Activated CD8-positive, alpha-beta T cell treated with anti-CD3 and anti-CD28 coated beads for 36 hours (primary cell): Measurements from ENCODE around the gene ZBTB21. TPM values are rescaled to one million over a fixed set of nuclear protein-coding genes. Genes with fewer than 3 reads are reported as not detected.

Experiments used
- ATAC-seq: fragments of 200-7000 bp; cut with Tn5 transposase; one replicate; pipeline ENCODE4 v1.10.0; 2021; ENCODE audit warnings: mild to moderate bottlenecking, moderate library complexity
- CTCF ChIA-PET: fragments of 350-600 bp; sonication (Branson Sonifier 250); formaldehyde crosslinking; loops from one replicate; lab custom pipeline; 2021; ENCODE audit warnings: antibody characterized with exemption; lab: Charles Lee
- POLR2A ChIA-PET: fragments of 350-600 bp; sonication (Branson Sonifier 250); formaldehyde crosslinking; loops from one replicate; lab custom pipeline; 2021; ENCODE audit warnings: antibody characterized with exemption; lab: Charles Lee
- DNase-seq: peaks from one replicate; pipeline ENCODE4 v3.0.0-alpha.2; 2020
- H3K27ac Mint-ChIP-seq: one replicate; pipeline ENCODE4 v1.8.0; 2021; ENCODE audit warnings: mild to moderate bottlenecking, mixed read lengths
- H3K27me3 Mint-ChIP-seq: one replicate; pipeline ENCODE4 v1.8.0; 2021; ENCODE audit warnings: mixed read lengths
- H3K36me3 Mint-ChIP-seq: one replicate; pipeline ENCODE4 v1.8.0; 2021; ENCODE audit warnings: low read depth, mixed read lengths
- H3K4me1 Mint-ChIP-seq: one replicate; pipeline ENCODE4 v1.8.0; 2021; ENCODE audit warnings: low read depth, mixed read lengths
- H3K4me3 Mint-ChIP-seq: one replicate; pipeline ENCODE4 v1.8.0; 2021; ENCODE audit warnings: mild to moderate bottlenecking, moderate library complexity, mixed read lengths
- H3K9me3 Mint-ChIP-seq: one replicate; pipeline ENCODE4 v1.8.0; 2021; ENCODE audit warnings: mixed read lengths
- intact Hi-C: fragments of 100-400 bp; cut with micrococcal nuclease; formaldehyde crosslinking; loops from one replicate; pipeline ENCODE4 v1.10.0; 2022
- total RNA-seq, 2 experiments: library from RNA; stranded (reverse); gene quantifications; one replicate each; pipeline ENCODE4 v1.2.3, GENCODE V29; 2021
- TF ChIP-seq, protein P1 (sequence below): fragments of 200-600 bp; IDR thresholded peaks from one replicate; pipeline ENCODE4 v1.8.0; 2022; ENCODE audit warnings: antibody characterized with exemption, mild to moderate bottlenecking

ZBTB21 gene
- total RNA-seq: 10 to 100 TPM; 29.6 to 29.7 TPM

DNA sequence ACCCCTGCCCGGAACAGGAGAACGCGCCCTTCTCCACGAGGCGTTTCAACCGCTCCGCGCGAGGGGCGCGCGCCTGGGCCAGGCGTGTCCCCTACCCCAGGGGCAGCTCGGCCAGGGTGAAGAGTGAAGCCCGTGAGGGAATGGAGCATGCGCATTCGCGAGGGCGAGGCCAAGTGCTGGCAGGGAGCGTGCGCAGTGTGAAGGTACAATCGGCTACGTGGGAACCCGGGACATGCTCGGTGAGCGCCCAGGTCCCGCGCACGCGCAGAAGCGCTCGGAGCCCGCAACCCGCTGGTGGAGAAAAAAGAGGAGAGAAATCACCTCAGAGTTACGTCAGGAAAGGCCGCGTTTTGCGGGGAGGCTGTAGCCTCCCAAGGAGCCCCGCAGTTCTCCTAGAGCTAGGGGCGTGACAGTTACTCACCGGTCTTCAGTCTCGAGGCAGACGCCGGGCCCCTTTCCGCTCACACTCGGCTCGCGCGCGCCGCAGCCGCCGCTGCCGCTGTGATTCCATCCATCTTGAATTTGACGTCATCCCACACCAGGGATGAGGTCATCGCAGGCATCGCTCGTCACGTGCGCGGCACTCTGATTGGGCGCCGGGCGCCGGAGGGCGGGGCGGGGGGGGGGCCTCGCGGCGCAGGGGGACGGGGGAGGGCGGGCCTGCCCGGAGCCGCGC is at the start of gene ZBTB21:
Gene ZBTB21 (minus strand): TSS at position 530 of the 676 bp plus-strand sequence. CDS start 16,265 bp downstream, outside the sequence.
- ATAC-seq: peak; percentile 90
- peak within 1 kb of the TSS; percentile 99 for H3K27ac Mint-ChIP-seq
- H3K27me3 Mint-ChIP-seq: no peaks in the 10 kb centered on the region
- H3K9me3 Mint-ChIP-seq: peaks cover 4% of the 10 kb centered on the region
- DNase-seq: peak; percentile 98
- CTCF ChIA-PET: interaction anchor here (1.7 kb wide), 1 partner anchor 98 kb away, joined by 5 read pairs; no protein-coding TSS in a partner anchor
- POLR2A ChIA-PET: interaction anchor here (0.8 to 1.4 kb wide), 5 partner anchors 81 to 225 kb away, joined by 3 to 6 read pairs (median 3); no protein-coding TSS in a partner anchor
- H3K36me3 Mint-ChIP-seq: peaks cover 25% of the 10 kb centered on the region
- H3K4me1 Mint-ChIP-seq: peaks cover 28% of the 10 kb centered on the region
- TF ChIP-seq, protein P1, sequence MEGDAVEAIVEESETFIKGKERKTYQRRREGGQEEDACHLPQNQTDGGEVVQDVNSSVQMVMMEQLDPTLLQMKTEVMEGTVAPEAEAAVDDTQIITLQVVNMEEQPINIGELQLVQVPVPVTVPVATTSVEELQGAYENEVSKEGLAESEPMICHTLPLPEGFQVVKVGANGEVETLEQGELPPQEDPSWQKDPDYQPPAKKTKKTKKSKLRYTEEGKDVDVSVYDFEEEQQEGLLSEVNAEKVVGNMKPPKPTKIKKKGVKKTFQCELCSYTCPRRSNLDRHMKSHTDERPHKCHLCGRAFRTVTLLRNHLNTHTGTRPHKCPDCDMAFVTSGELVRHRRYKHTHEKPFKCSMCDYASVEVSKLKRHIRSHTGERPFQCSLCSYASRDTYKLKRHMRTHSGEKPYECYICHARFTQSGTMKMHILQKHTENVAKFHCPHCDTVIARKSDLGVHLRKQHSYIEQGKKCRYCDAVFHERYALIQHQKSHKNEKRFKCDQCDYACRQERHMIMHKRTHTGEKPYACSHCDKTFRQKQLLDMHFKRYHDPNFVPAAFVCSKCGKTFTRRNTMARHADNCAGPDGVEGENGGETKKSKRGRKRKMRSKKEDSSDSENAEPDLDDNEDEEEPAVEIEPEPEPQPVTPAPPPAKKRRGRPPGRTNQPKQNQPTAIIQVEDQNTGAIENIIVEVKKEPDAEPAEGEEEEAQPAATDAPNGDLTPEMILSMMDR: no peak
- intact Hi-C loops: loop anchor here (2.0 to 10.0 kb wide), 2 partner anchors 53 to 225 kb away; no protein-coding TSS in a partner anchor
- H3K4me3 Mint-ChIP-seq: peak within 1 kb of the TSS; percentile 93

DNA sequence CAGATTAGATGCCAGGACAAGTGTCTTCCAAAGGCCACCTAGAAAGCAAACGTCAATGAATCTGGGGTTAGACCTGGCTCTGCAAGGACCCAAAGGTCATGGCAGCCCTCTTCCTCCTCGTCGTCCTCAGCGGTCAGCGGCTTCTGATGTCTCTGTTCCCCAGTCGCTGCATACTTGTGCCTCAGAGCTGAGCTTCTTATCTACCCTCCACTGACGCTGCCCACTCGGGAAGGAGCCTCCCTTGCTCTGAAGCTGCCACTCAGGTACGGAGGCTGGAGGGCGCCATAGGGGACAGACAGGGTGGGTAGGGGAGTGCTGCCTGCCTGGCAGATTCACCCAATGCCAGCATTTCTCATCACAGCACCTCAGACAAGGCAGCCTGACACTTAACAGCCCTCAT is 49.6 kb upstream of the ZBTB21 start:
- ChIA-PET POLR2A (no interaction called here), CTCF (no interaction called here)
- TF ChIP-seq, protein P1: no peak
- DNase-seq (no peak), ATAC-seq (no peak)
- Mint-ChIP-seq H3K4me1 (peaks cover 38% of the 10 kb centered on the region), H3K9me3 (no peaks in the 10 kb centered on the region), H3K27me3 (no peaks in the 10 kb centered on the region), H3K27ac (no peak overlapping the region), H3K36me3 (no peaks in the 10 kb centered on the region), H3K4me3 (no peak overlapping the region)
- intact Hi-C loops: no loop called here

DNA sequence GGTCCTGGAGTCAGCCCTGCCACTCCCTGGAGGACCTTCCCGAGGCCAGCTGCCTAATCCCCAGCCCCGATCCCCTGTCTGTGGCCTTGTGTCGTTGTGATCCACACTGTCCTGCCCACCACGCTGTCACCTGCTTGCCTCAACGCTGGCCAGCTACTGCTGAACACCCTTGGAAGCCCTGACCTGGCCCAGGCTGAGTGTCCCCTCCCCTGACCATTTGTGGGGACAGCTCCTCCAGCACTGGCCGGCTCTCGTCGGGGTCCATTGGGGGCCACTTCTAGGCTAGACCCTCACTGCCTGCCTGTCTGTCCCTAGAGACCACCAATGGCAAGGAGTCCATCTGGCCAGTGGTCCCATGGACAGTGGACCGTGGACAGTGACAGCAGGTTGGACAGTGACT is 49.0 kb upstream of the ZBTB21 start:
- H3K36me3 Mint-ChIP-seq: no peaks in the 10 kb centered on the region
- H3K9me3 Mint-ChIP-seq: no peaks in the 10 kb centered on the region
- POLR2A ChIA-PET: no interaction called here
- H3K4me1 Mint-ChIP-seq: peaks cover 33% of the 10 kb centered on the region
- no peak for DNase-seq
- TF ChIP-seq, protein P1: no peak
- H3K4me3 Mint-ChIP-seq: no peak overlapping the region
- ATAC-seq: no peak
- CTCF ChIA-PET: no interaction called here
- intact Hi-C loops: no loop called here
- H3K27me3 Mint-ChIP-seq: no peaks in the 10 kb centered on the region
- H3K27ac Mint-ChIP-seq: no peak overlapping the region

DNA sequence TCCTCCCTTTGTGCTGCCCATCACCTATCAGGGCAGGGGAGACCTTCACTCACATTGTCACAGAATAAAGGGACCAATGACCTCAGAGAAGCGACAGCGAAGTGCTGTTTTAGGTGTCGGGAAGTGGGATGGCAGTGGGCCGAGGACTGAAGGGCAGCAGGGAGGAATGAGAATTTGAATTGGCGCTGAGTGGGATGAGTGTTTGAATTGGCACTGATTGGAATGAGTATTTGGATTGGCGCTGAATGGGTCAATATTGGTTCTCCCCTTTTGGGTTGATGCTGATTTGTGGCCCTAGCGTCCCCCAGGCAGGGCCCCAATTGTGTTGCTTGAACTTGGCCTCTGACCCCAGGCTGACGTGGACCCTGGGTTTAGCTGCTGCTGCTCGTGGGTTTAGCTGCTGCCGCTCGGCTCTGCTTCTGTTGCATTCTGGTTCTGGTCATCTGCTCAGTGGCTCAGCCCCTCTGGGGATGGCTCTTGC is 48.5 kb upstream of the ZBTB21 start:
- no peak for ATAC-seq
- Mint-ChIP-seq H3K27ac (no peak overlapping the region), H3K4me1 (peaks cover 28% of the 10 kb centered on the region), H3K9me3 (no peaks in the 10 kb centered on the region), H3K36me3 (no peaks in the 10 kb centered on the region), H3K27me3 (no peaks in the 10 kb centered on the region), H3K4me3 (no peak overlapping the region)
- intact Hi-C loops: no loop called here
- DNase-seq: no peak
- TF ChIP-seq, protein P1: no peak
- CTCF ChIA-PET: no interaction called here
- POLR2A ChIA-PET: no interaction called here

DNA sequence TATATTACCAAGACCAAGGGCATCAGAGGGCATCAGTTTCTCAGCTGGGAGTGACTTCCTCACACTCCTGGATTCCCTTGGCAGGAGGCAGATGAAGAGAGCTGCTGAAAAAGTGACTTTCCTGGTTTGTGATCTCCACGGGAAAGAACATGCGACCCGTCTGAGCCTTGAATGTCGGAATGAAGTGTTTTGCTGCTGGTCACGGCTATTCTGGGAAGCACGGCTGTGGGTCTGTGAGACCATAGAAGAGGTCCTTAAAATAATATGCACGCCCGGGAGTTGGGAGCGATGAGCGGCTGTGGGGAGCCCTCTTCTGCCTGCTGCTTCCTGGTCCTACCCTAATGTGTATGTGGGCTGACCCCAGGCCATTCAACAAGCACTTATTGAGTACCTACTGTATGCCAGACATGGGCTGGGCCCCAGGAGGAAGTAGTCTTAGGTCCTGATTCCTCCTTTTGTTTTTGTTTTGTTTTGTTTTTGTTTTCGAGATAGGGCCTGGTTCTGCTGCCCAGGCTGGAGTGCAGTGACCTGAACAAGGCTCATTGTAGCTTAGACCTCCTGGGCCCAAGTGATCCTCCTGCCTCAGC is 47.8 kb upstream of the ZBTB21 start:
- DNase-seq: no peak
- TF ChIP-seq, protein P1: no peak
- ChIA-PET CTCF (no interaction called here), POLR2A (interaction anchor here (0.9 kb wide), 1 partner anchor 160 kb away, joined by 4 read pairs; no protein-coding TSS in a partner anchor)
- H3K4me1 Mint-ChIP-seq: peaks cover 21% of the 10 kb centered on the region
- no peaks in the 10 kb centered on the region for H3K36me3 Mint-ChIP-seq
- intact Hi-C loops: no loop called here
- ATAC-seq: no peak
- H3K27me3 Mint-ChIP-seq: no peaks in the 10 kb centered on the region
- no peak overlapping the region for H3K4me3 Mint-ChIP-seq
- no peaks in the 10 kb centered on the region for H3K9me3 Mint-ChIP-seq
- no peak overlapping the region for H3K27ac Mint-ChIP-seq
